WERI-Rb-1 (cell line): ENCODE measurements around the gene TRIM2.

ENCODE experiments used
- DNase-seq: peaks from one replicate; pipeline ENCODE4 v3.0.0-alpha.2; 2020
- H3K27ac ChIP-seq: fragments of 250-450 bp; sonication (Bioruptor Pico); 2 replicates; pipeline ENCODE4 v1.5.1; 2020; ENCODE audit warnings: mild to moderate bottlenecking, moderate library complexity
- H3K27me3 ChIP-seq: fragments of 250-450 bp; sonication (Bioruptor Pico); 2 replicates; pipeline ENCODE4 v1.5.1; 2021; ENCODE audit warnings: mild to moderate bottlenecking, low read depth, moderate library complexity; ENCODE audit not compliant: insufficient read depth, severe bottlenecking
- H3K36me3 ChIP-seq: fragments of 250-450 bp; sonication (Bioruptor Pico); 2 replicates; pipeline ENCODE4 v1.5.1; 2020; ENCODE audit warnings: mild to moderate bottlenecking, moderate library complexity
- H3K4me3 ChIP-seq: 2 replicates; pipeline ENCODE4 v1.5.1; 2011; ENCODE audit warnings: low read depth, mild to moderate bottlenecking, control low read depth, low read length
- H3K9me3 ChIP-seq: fragments of 250-450 bp; sonication (Bioruptor Pico); 2 replicates; pipeline ENCODE4 v1.5.1; 2021; ENCODE audit warnings: mild to moderate bottlenecking, moderate library complexity; ENCODE audit not compliant: severe bottlenecking
- TF ChIP-seq, protein P1 (sequence below): IDR thresholded peaks from 2 replicates; pipeline ENCODE4 v1.5.1; 2011; ENCODE audit warnings: low read depth, mild to moderate bottlenecking, control low read depth, inconsistent platforms, low read length

TRIM2 gene

GRCh38 chr4:153242839-153243324 lies 38.6 kb downstream of the TRIM2 start:
- Histone ChIP-seq H3K27me3 (no peaks in the 10 kb centered on the region), H3K27ac (peak overlapping the region; percentile 7; the same call in 1 of the 2 replicates), H3K9me3 (no peaks in the 10 kb centered on the region), H3K4me3 (no peak overlapping the region), H3K36me3 (peaks cover 27% of the 10 kb centered on the region)
- TF ChIP-seq, protein P1, sequence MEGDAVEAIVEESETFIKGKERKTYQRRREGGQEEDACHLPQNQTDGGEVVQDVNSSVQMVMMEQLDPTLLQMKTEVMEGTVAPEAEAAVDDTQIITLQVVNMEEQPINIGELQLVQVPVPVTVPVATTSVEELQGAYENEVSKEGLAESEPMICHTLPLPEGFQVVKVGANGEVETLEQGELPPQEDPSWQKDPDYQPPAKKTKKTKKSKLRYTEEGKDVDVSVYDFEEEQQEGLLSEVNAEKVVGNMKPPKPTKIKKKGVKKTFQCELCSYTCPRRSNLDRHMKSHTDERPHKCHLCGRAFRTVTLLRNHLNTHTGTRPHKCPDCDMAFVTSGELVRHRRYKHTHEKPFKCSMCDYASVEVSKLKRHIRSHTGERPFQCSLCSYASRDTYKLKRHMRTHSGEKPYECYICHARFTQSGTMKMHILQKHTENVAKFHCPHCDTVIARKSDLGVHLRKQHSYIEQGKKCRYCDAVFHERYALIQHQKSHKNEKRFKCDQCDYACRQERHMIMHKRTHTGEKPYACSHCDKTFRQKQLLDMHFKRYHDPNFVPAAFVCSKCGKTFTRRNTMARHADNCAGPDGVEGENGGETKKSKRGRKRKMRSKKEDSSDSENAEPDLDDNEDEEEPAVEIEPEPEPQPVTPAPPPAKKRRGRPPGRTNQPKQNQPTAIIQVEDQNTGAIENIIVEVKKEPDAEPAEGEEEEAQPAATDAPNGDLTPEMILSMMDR, result no peak
- DNase-seq, result no peak

GRCh38 chr4:153243468-153243867 lies 39.2 kb downstream of the TRIM2 start:
- H3K9me3 ChIP-seq, result no peaks in the 10 kb centered on the region
- DNase-seq, result no peak
- peaks cover 22% of the 10 kb centered on the region for H3K36me3 ChIP-seq
- H3K27me3 ChIP-seq, result no peaks in the 10 kb centered on the region
- H3K4me3 ChIP-seq, result no peak overlapping the region
- H3K27ac ChIP-seq, result no peak overlapping the region
- TF ChIP-seq, protein P1, result no peak

DNA sequence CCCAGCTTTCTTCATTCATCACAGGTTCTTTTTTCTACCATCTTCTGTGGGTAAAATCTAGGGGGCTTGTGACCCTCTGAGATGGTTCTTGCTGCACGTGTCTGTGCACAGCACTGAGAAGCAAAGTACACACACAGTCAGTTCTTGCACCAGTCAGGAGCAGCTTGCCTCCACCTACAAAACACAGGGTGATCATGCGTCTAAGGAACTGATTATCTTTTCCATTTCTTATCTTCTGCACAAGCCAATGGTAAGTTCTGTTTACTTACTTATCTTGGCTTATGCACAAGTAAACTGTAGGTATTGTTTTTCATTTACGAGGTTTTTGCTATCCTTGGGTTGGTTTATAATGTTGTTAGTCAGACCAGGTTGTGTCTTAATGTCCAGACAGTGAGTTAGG lies 40.7 kb downstream of the TRIM2 start:
- Histone ChIP-seq H3K9me3 (no peaks in the 10 kb centered on the region), H3K27ac (no peak overlapping the region), H3K27me3 (no peaks in the 10 kb centered on the region), H3K4me3 (no peak overlapping the region), H3K36me3 (peaks cover 12% of the 10 kb centered on the region)
- TF ChIP-seq, protein P1, result no peak
- DNase-seq, result no peak

GRCh38 chr4:153245775-153246174 lies 41.5 kb downstream of the TRIM2 start:
- H3K4me3 ChIP-seq, result no peak overlapping the region
- H3K36me3 ChIP-seq, result peaks cover 5% of the 10 kb centered on the region
- no peaks in the 10 kb centered on the region for H3K27me3 ChIP-seq
- no peaks in the 10 kb centered on the region for H3K9me3 ChIP-seq
- no peak overlapping the region for H3K27ac ChIP-seq
- TF ChIP-seq, protein P1, result no peak
- no peak for DNase-seq

DNA sequence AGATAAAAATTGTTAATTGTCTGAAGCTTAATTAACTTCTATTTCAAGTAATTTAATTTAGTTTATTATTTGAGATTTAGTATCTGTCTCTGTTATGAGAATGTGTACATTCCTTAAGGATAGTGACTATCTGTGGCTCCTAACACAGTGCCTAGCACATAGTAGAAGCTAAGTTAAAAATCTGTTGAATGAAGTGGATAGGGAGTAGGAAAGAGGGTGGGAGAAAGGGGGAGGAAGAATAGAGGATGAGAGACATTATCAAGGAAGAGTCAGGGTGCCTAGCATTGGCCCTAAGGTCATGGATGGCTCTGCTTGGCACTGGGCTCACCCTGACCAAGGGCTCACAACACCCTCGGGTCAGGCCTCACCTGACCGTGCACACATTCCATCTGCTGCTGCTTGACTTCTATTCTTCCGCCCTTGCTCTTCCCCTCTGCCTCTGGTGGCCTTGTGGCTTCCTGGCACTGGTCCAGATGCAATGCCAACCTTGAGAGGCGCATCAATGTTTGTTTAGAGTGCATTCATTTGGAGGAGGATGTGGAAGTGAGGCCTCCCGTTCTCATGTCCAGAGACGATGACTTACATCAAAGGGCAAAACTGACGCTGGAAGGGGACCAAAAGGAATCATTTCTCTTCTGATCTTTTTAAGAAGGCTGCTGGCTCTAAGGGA lies 42.3 kb downstream of the TRIM2 start:
- H3K27ac ChIP-seq, result no peak overlapping the region
- no peak for DNase-seq

More for the DNA sequence above, 42.3 kb downstream of the TRIM2 start:
- H3K4me3 ChIP-seq, result no peak overlapping the region
- no peaks in the 10 kb centered on the region; the same call in 1 of the 2 replicates for H3K36me3 ChIP-seq
- TF ChIP-seq, protein P1, result no peak
- H3K9me3 ChIP-seq, result no peaks in the 10 kb centered on the region
- no peaks in the 10 kb centered on the region for H3K27me3 ChIP-seq
